ENCODE data around the gene FAM240A. TPM values are rescaled to one million over a fixed set of nuclear protein-coding genes. Genes with fewer than 3 reads are reported as not detected.

The FAM240A gene
- polyA plus RNA-seq, result not detected

GRCh38 chr3:46612324-46612723 lies at the start of gene FAM240A:
TSS of gene FAM240A (plus strand) at chr3:46612525. CDS start at chr3:46612684, 159 bp downstream.
- Mint-ChIP-seq H3K27ac (no peak within 1 kb of the TSS), H3K36me3 (no peaks in the 10 kb centered on the region), H3K27me3 (ENCODE audit: low read depth in 3 of 3) (peaks cover 6 to 15% (median 6%) of the 10 kb centered on the region in 3 donors), H3K4me3 (no peak within 1 kb of the TSS), H3K4me1 (no peaks in the 10 kb centered on the region), H3K9me3 (peaks cover 0 to 1% (median 0%) of the 10 kb centered on the region in 6 donors)
- no peak for DNase-seq

- no peak overlapping the region for H3K4me3 Mint-ChIP-seq
- peaks cover 6 to 17% of the 10 kb centered on the region in 2 donors for H3K4me1 Mint-ChIP-seq
- H3K27me3 Mint-ChIP-seq (ENCODE audit: low read depth in 3 of 3), result peaks cover 6 to 15% (median 12%) of the 10 kb centered on the region in 3 donors
- no peak for DNase-seq
- H3K9me3 Mint-ChIP-seq, result peaks cover 0 to 2% (median 0%) of the 10 kb centered on the region in 6 donors
- peaks cover 0 to 4% (median 0%) of the 10 kb centered on the region in 3 donors for H3K36me3 Mint-ChIP-seq
- H3K27ac Mint-ChIP-seq, result no peak overlapping the region
Measured at GRCh38 chr3:46564190-46565021, 47.9 kb upstream of the FAM240A start.

GRCh38 chr3:46565077-46565476 lies 47.2 kb upstream of the FAM240A start:
- Mint-ChIP-seq H3K4me3 (peak overlapping the region in 2 of 5 donors; percentile 14 to 47), H3K27me3 (ENCODE audit: low read depth in 3 of 3) (peaks cover 8 to 15% (median 10%) of the 10 kb centered on the region in 3 donors), H3K36me3 (peaks cover 0 to 4% (median 0%) of the 10 kb centered on the region in 3 donors), H3K27ac (no peak overlapping the region), H3K4me1 (peaks cover 6 to 17% of the 10 kb centered on the region in 2 donors), H3K9me3 (peaks cover 0 to 2% (median 0%) of the 10 kb centered on the region in 6 donors)
- no peak for DNase-seq

DNA sequence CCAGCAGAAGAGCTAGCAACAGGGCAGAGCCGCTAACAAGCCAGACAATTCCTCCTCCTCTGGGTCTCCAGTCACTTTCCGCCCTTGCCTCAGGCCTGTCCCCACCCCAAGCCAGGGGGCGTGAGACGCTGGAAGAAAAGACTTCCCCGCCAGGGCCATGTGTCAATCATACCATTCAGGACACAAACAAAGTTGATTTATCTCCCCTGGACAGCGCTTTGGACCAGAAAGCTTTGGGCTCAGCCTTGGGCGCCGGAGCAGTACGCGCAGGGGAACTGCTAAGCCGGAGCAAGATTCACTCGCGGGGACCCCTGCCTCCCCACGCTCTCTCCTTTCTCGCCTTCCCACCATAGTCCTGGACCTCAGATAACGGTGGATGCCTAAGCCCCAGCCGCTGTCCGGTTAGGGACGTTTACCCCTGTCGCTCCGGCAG lies 46.7 kb upstream of the FAM240A start:
- no peak for DNase-seq
- Mint-ChIP-seq H3K4me3 (peak overlapping the region in 2 of 5 donors; percentile 21 to 47), H3K27ac (no peak overlapping the region), H3K9me3 (peaks cover 0 to 2% (median 0%) of the 10 kb centered on the region in 6 donors), H3K36me3 (peaks cover 0 to 4% (median 0%) of the 10 kb centered on the region in 3 donors), H3K27me3 (ENCODE audit: low read depth in 3 of 3) (peaks cover 8 to 15% (median 10%) of the 10 kb centered on the region in 3 donors), H3K4me1 (peaks cover 6 to 17% of the 10 kb centered on the region in 2 donors)

DNA sequence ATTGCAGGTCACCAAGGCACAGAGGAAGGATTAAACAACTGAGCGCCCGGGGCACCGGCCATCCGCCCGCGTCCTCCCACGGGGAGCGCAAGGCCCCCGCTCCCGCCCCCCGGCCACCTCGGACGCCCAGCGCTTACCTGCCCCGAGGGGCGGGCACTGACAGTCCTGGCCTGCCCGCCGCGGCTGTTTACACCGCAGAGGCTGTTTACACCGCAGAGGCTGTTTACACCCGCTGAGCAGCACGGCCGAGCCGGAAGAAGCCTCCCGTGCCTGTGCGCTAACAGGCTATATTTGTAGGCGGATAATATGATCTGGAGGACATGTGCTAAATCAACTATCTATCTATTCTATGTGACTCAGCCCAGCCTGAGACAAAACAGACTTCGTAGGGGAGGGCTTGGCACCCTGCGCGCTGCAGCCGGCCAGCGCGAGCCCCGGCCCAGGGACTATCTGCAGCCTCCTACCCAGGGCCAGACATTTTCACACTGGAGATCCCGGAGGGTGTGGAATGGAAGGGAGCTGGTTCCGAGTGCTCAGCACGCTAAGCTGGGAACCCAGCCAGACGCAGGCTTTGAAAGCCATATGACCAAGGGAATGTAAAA lies 46.2 kb upstream of the FAM240A start, which contains the start of gene LRRC2:
Gene LRRC2, minus strand, starts transcription at position 263 of the 602 bp plus-strand sequence. CDS start 14,711 bp downstream, outside the sequence.
- Mint-ChIP-seq H3K27ac (no peak within 1 kb of the TSS), H3K4me1 (peaks cover 6 to 17% of the 10 kb centered on the region in 2 donors), H3K27me3 (ENCODE audit: low read depth in 3 of 3) (peaks cover 8 to 15% (median 10%) of the 10 kb centered on the region in 3 donors), H3K36me3 (peaks cover 0 to 4% (median 0%) of the 10 kb centered on the region in 3 donors), H3K9me3 (peaks cover 0 to 2% (median 0%) of the 10 kb centered on the region in 6 donors), H3K4me3 (peak within 1 kb of the TSS in 4 of 5 donors; percentile 15 to 49 (median 36))
- DNase-seq, result peak in 2 of 3 donors; percentile 15 to 23

- H3K27ac Mint-ChIP-seq, result no peak overlapping the region
Measured at GRCh38 chr3:46571684-46572083, 40.6 kb upstream of the FAM240A start.

DNA sequence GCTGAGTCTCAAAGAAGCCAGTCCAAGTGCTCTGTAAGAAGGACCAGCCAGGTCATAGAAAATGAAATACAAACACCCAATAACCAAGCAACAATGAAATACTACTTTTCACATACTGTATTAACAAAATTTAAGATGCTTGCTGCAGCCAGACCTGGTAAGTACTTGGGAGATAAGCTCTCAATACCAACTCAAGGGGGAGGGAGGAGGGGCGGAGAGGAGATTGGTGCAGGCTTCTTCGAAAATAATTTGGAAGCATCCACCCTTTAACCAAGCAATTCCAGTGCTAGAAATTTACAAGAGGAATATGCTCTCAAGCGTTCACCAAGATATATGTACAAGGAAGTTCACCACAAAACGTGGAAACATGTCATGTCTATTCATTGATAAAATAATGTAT lies 38.6 kb upstream of the FAM240A start:
- no peak overlapping the region for H3K4me3 Mint-ChIP-seq
- no peaks in the 10 kb centered on the region for H3K36me3 Mint-ChIP-seq
- peaks cover 0 to 11% (median 2%) of the 10 kb centered on the region in 3 donors for H3K27me3 Mint-ChIP-seq (ENCODE audit: low read depth in 3 of 3)
- DNase-seq, result no peak
- H3K4me1 Mint-ChIP-seq, result no peaks in the 10 kb centered on the region
- H3K27ac Mint-ChIP-seq, result no peak overlapping the region
- no peaks in the 10 kb centered on the region for H3K9me3 Mint-ChIP-seq

More at GRCh38 chr3:46571684-46572083, 40.6 kb upstream of the FAM240A start:
- Mint-ChIP-seq H3K9me3 (no peaks in the 10 kb centered on the region), H3K27me3 (ENCODE audit: low read depth in 3 of 3) (peaks cover 0 to 10% (median 4%) of the 10 kb centered on the region in 3 donors), H3K4me1 (peaks cover 0 to under 1% of the 10 kb centered on the region in 2 donors), H3K4me3 (no peak overlapping the region), H3K36me3 (peaks cover 0 to 4% (median 0%) of the 10 kb centered on the region in 3 donors)
- DNase-seq, result no peak

DNA sequence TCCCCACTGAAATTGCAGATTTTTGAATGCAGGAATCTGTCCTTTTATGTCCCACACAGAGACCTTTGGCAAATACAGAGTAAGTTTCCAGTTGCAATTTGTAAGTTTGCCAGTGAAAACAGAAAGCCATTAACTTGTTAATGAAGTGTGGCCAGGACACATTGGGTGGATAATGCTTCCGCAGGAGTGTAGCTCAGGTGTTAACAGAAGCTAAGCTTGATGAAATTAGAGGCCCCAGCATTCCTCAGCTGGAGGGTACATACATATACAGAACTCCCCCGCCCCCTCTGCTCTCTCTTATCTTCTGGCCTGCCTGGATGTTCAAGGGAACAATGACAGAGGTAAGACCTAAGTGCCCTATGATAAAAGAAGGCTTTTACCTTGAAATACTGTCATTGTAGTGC lies 38.1 kb upstream of the FAM240A start:
- Mint-ChIP-seq H3K4me1 (no peaks in the 10 kb centered on the region), H3K36me3 (no peaks in the 10 kb centered on the region), H3K27ac (no peak overlapping the region), H3K4me3 (no peak overlapping the region), H3K27me3 (ENCODE audit: low read depth in 3 of 3) (peaks cover 0 to 14% (median 2%) of the 10 kb centered on the region in 3 donors), H3K9me3 (no peaks in the 10 kb centered on the region)
- no peak for DNase-seq

GRCh38 chr3:46574881-46575576 lies 37.3 kb upstream of the FAM240A start:
- no peak overlapping the region for H3K27ac Mint-ChIP-seq
- no peak for DNase-seq
- no peaks in the 10 kb centered on the region for H3K4me1 Mint-ChIP-seq
- H3K4me3 Mint-ChIP-seq, result no peak overlapping the region
- H3K27me3 Mint-ChIP-seq (ENCODE audit: low read depth in 3 of 3), result peaks cover 0 to 12% (median 2%) of the 10 kb centered on the region in 3 donors
- H3K9me3 Mint-ChIP-seq, result no peaks in the 10 kb centered on the region
- H3K36me3 Mint-ChIP-seq, result no peaks in the 10 kb centered on the region

GRCh38 chr3:46575577-46576222 lies 36.6 kb upstream of the FAM240A start:
- Mint-ChIP-seq H3K4me1 (no peaks in the 10 kb centered on the region), H3K27ac (no peak overlapping the region), H3K36me3 (no peaks in the 10 kb centered on the region), H3K27me3 (ENCODE audit: low read depth in 3 of 3) (peaks cover 0 to 12% (median 2%) of the 10 kb centered on the region in 3 donors), H3K4me3 (no peak overlapping the region), H3K9me3 (no peaks in the 10 kb centered on the region)
- DNase-seq, result no peak

DNA sequence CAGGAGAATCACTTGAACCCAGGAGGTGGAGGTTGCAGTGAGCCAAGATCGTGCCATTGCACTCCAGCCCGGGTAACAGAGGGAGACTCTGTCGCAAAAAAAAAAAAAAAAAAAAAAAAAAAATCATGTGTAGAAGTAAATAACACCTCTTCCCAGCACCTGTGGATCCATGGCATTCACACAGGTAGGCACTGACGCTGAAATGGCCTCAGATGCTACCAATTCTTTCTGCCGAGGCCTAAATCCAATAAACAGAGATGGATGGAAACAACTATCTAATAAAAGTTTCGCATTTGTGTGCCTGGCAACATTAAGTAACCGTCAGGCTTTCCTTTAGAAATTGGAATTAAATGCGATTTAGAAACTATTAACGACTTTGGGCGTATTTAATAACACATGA lies 35.9 kb upstream of the FAM240A start:
- H3K4me3 Mint-ChIP-seq, result no peak overlapping the region
- H3K9me3 Mint-ChIP-seq, result no peaks in the 10 kb centered on the region

DNA sequence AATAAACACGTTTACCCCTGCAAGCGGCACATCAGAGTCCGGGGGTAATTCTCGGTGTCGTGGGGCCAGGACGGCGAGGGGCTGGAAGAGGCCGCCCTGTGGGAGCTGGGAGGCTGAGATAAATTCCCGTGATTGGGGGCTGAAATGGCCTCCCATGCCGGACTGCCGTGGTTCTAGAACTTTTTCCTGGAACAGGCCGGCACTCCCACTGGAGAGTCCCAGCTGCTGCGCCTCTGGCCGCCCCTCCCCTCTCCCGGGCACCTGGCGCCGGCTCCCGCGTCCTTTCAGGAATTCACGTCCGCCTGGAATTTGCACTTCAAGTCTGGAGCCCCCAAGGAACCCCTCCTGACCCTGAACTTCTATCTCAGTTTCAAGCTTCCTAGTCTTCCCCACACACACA lies 35.4 kb upstream of the FAM240A start:
- Mint-ChIP-seq H3K27me3 (ENCODE audit: low read depth in 3 of 3) (peaks cover 0 to 12% (median 2%) of the 10 kb centered on the region in 3 donors), H3K4me1 (no peaks in the 10 kb centered on the region), H3K9me3 (no peaks in the 10 kb centered on the region), H3K36me3 (no peaks in the 10 kb centered on the region), H3K27ac (no peak overlapping the region), H3K4me3 (no peak overlapping the region)
- no peak for DNase-seq

More for the DNA sequence above, 35.9 kb upstream of the FAM240A start:
- Mint-ChIP-seq H3K27ac (no peak overlapping the region), H3K36me3 (no peaks in the 10 kb centered on the region), H3K4me1 (no peaks in the 10 kb centered on the region), H3K27me3 (ENCODE audit: low read depth in 3 of 3) (peaks cover 0 to 12% (median 2%) of the 10 kb centered on the region in 3 donors)
- no peak for DNase-seq
